GM19467 (cell line): ENCODE results near the gene KLK6.

Experiments
- ATAC-seq: cut with Tn5 transposase; IDR thresholded peaks from one replicate; pipeline ENCODE4 v1.9.1; 2021; ENCODE audit warnings: mild to moderate bottlenecking, moderate library complexity; ENCODE audit not compliant: unreplicated experiment

KLK6 gene

DNA sequence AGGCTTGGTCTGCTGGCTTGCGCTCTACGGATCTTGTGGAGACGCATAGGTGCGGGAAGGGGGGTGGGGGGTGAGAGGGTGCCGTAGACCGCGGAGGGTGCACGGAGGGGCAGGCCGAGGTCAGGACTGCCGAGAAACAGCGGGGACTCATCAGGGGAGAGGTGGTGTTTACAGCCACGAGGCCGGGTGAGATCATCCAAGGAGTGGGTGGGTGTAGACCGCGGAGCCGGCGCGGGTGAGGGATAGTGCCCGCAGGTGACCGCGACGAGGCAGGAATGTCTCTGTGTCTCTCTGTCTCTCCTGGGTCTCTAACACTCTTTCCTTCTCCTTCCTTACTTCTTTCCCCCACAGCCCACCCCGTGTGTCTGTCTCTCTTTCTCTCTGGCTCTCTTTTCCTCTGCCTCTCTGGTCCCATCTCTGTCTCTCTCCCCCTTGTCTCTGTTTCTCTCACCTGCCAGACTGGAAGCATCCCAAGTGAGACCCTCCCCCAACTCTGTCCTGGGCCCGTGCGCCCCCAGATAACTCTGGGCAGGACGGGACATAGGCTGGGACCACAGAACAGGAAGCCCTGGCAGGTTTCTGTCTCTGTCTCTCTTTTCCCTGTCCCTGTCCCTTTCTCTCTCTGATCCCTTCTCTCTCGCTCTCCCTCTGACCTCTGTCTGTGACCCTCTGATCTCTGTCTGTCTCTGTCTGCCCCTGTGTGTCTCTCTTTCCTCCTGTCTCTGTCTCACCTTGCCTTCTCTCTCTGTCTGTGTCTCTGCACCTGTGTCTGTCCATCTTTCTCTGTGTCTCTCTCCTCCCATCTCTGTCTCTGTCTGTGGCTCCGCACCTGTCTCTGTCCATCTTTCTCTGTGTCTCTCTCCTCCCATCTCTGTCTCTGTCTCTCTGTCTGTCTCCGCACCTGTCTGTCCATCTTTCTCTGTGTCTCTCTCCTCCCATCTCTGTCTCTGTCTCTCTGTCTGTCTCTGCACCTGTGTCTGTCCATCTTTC, 56.4 kb downstream of the KLK6 start:
- ATAC-seq = no peak

GRCh38 chr19:50912102-50912599, 57.2 kb downstream of the KLK6 start:
- ATAC-seq = no peak

DNA sequence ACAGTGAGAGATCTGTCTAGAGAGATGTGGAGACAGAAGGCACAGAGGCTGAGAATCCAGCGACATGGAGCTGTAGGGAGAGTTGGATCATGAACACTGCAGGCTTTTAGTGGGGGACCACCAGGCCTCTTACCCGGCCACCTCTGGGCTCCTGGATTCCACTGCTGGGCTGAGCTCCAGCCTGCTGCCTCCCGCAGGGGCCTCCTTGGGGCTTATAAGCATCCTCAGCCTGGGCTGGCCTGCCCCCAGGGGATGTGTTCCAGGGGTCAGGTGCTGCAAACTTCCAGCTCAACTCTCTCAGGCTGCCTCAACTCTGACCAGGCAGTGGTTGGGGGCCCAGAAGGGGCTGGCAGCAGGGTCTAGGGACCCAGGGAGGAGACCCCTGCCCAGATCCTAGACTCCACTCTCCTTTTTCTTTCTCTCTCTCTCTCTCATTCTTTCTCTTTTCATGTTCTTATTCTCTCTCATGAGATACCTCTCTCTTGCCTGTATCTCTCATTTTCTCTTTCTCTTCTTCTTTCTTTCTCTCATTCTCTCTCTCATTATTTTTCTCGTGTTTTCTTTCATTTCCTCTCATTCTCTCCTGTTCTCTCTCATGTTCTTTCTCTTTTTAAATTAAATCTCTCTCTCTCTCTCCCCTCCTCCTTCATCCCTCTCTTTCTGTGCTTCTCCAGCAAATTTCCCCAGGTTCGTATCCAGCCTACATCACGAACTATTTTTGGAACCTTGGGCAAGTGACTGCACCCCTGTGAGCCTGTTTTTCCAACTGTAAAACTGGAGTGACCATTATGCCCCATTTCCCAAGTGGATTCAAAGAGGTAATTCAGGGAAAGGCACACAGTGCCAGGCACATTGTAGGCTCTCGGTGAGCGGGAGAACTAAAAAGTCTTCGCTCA, 57.9 kb downstream of the KLK6 start, which contains the start of gene KLK4:
KLK4 (minus strand) TSS at position 190 of the 896 bp plus-strand sequence. CDS start 657 bp downstream, outside the sequence.
- ATAC-seq = no peak

GRCh38 chr19:50910722-50911121, 58.7 kb downstream of the KLK6 start:
- no peak for ATAC-seq

- ATAC-seq = no peak
Measured at GRCh38 chr19:50909240-50910070, 59.9 kb downstream of the KLK6 start.
